OCI-LY3 (cell line): ENCODE data around the gene CSH1.
"Not testable (repeated sequence)": the region's sequence is repeated elsewhere in the genome, so short reads cannot be mapped to it uniquely, and the experiment has no call there.

Source experiments
- H2AFZ ChIP-seq: fragments of 200-600, 300-600 bp; shearing (Covaris generic); 2 replicates; pipeline ENCODE4 v1.6.0; 2014; ENCODE audit warnings: antibody characterized with exemption, low read depth, low read length
- H3K27ac ChIP-seq: fragments of 200-600, 300-600 bp; sonication (generic); 2 replicates; pipeline ENCODE4 v1.5.1; 2014; ENCODE audit warnings: mild to moderate bottlenecking, low read length, moderate library complexity, mixed read lengths
- H3K27me3 ChIP-seq: fragments of 200-600, 300-600 bp; sonication (generic); 2 replicates; pipeline ENCODE4 v1.6.1; 2014; ENCODE audit warnings: low read depth, low read length, mixed read lengths
- H3K36me3 ChIP-seq: fragments of 200-600, 300-600 bp; sonication (generic); replicated peaks from 2 replicates; pipeline ENCODE3; 2014; ENCODE audit warnings: low read depth, low read length, mixed read lengths
- H3K4me1 ChIP-seq: fragments of 300-600, 200-600 bp; sonication (generic); 2 replicates; pipeline ENCODE4 v1.6.1; 2014; ENCODE audit warnings: low read length, mixed read lengths
- H3K4me2 ChIP-seq: fragments of 200-600, 300-600 bp; sonication (generic); 2 replicates; pipeline ENCODE4 v1.6.1; 2014; ENCODE audit warnings: low read length, mixed read lengths
- H3K4me3 ChIP-seq: fragments of 300-600, 200-600 bp; sonication (generic); 2 replicates; pipeline ENCODE4 v1.5.1; 2014; ENCODE audit warnings: antibody characterized with exemption, mild to moderate bottlenecking, low read length, moderate library complexity
- H3K79me2 ChIP-seq: fragments of 300-600, 200-600 bp; shearing (Covaris generic); 2 replicates; pipeline ENCODE4 v1.6.1; 2014; ENCODE audit warnings: mild to moderate bottlenecking, low read length, mixed read lengths
- H3K9ac ChIP-seq: fragments of 300-600, 200-600 bp; shearing (Covaris generic); 2 replicates; pipeline ENCODE4 v1.6.0; 2014; ENCODE audit warnings: mild to moderate bottlenecking, low read length, moderate library complexity
- H3K9me3 ChIP-seq: fragments of 200-600, 300-600 bp; shearing (Covaris generic); 2 replicates; pipeline ENCODE4 v1.6.1; 2014; ENCODE audit warnings: low read length, mixed read lengths; ENCODE audit not compliant: insufficient read depth
- H4K20me1 ChIP-seq: fragments of 200-600, 300-600 bp; sonication (generic); 2 replicates; pipeline ENCODE4 v1.6.1; 2016; ENCODE audit warnings: low read length, mixed read lengths; ENCODE audit not compliant: insufficient read depth
- CTCF ChIP-seq: fragments of 200-600, 300-600 bp; sonication (generic); IDR thresholded peaks from 2 replicates; pipeline ENCODE4 v1.5.1; 2014; ENCODE audit warnings: antibody characterized with exemption, low read length, low read depth
- EZH2phosphoT487 ChIP-seq: fragments of 200-600 bp; shearing (Covaris generic); IDR thresholded peaks from 2 replicates; pipeline ENCODE4 v1.6.1; 2018; ENCODE audit warnings: antibody characterized with exemption, mixed run types, low read depth

CSH1 gene

GRCh38 chr17:63896524-63897354, at the start of gene CSH1:
CSH1 (minus strand) TSS chr17:63896574; CDS start chr17:63896511, 63 bp downstream.
- not testable (repeated sequence) for H3K27me3 ChIP-seq, H3K4me1 ChIP-seq, H3K9me3 ChIP-seq, H2AFZ ChIP-seq, H3K4me3 ChIP-seq, H3K4me2 ChIP-seq, H3K9ac ChIP-seq, H4K20me1 ChIP-seq, H3K27ac ChIP-seq, H3K36me3 ChIP-seq, H3K79me2 ChIP-seq

- peak overlapping the region; percentile 26; the same call in 1 of the 2 replicates for H2AFZ ChIP-seq
These were observed 49.5 kb upstream of the CSH1 start for GRCh38 chr17:63945784-63946439.

GRCh38 chr17:63944736-63945499, 48.5 kb upstream of the CSH1 start:
- TF ChIP-seq EZH2phosphoT487 (no peak), CTCF (no peak)
- Histone ChIP-seq H2AFZ (no peak overlapping the region), H3K79me2 (no peaks in the 10 kb centered on the region), H3K4me1 (peaks cover 20% of the 10 kb centered on the region), H3K4me3 (no peak overlapping the region), H3K4me2 (no peak overlapping the region), H3K36me3 (no peaks in the 10 kb centered on the region), H3K9ac (no peak overlapping the region), H3K9me3 (no peaks in the 10 kb centered on the region), H4K20me1 (no peaks in the 10 kb centered on the region), H3K27me3 (peaks cover 8% of the 10 kb centered on the region), H3K27ac (no peak overlapping the region)

More at GRCh38 chr17:63945784-63946439, 49.5 kb upstream of the CSH1 start:
- peak; percentile 35 for TF ChIP-seq CTCF
- TF ChIP-seq EZH2phosphoT487: no peak
- H4K20me1 ChIP-seq: no peaks in the 10 kb centered on the region
- peak overlapping the region; percentile 21; the same call in 1 of the 2 replicates for H3K27ac ChIP-seq
- H3K9ac ChIP-seq: peak overlapping the region; percentile 44; the same call in 1 of the 2 replicates
- no peaks in the 10 kb centered on the region for H3K79me2 ChIP-seq
- no peaks in the 10 kb centered on the region for H3K36me3 ChIP-seq
- H3K4me3 ChIP-seq: peak overlapping the region; percentile 21; the same call in 1 of the 2 replicates
- H3K9me3 ChIP-seq: no peaks in the 10 kb centered on the region
- H3K27me3 ChIP-seq: peaks cover 15% of the 10 kb centered on the region
- H3K4me1 ChIP-seq: peaks cover 26% of the 10 kb centered on the region
- H3K4me2 ChIP-seq: peak overlapping the region; percentile 96

GRCh38 chr17:63943745-63944144, 47.4 kb upstream of the CSH1 start:
- H3K4me3 ChIP-seq: no peak overlapping the region
- H3K9ac ChIP-seq: no peak overlapping the region
- no peaks in the 10 kb centered on the region for H4K20me1 ChIP-seq
- peaks cover 20% of the 10 kb centered on the region for H3K4me1 ChIP-seq
- H2AFZ ChIP-seq: no peak overlapping the region
- no peaks in the 10 kb centered on the region for H3K36me3 ChIP-seq
- no peak overlapping the region for H3K4me2 ChIP-seq
- H3K9me3 ChIP-seq: no peaks in the 10 kb centered on the region
- no peaks in the 10 kb centered on the region for H3K79me2 ChIP-seq
- H3K27ac ChIP-seq: no peak overlapping the region
- H3K27me3 ChIP-seq: no peaks in the 10 kb centered on the region
- TF ChIP-seq EZH2phosphoT487 (no peak), CTCF (no peak)
